Activated CD4-positive, alpha-beta T cell treated with anti-CD3 and anti-CD28 coated beads, Interleukin-2, amount 50 U/mL, for 4 hours (primary cell): ENCODE data around the gene MS4A6E.
"Not testable (repeated sequence)": the region's sequence is repeated elsewhere in the genome, so short reads cannot be mapped to it uniquely, and the experiment has no call there.

Experiments used
- DNase-seq, 2 experiments: peaks; one replicate each; pipeline ENCODE4 v3.0.0-alpha.2; 2020

The MS4A6E gene, protein sequence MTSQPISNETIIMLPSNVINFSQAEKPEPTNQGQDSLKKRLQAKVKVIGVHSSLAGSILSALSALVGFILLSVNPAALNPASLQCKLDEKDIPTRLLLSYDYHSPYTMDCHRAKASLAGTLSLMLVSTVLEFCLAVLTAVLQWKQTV

DNA sequence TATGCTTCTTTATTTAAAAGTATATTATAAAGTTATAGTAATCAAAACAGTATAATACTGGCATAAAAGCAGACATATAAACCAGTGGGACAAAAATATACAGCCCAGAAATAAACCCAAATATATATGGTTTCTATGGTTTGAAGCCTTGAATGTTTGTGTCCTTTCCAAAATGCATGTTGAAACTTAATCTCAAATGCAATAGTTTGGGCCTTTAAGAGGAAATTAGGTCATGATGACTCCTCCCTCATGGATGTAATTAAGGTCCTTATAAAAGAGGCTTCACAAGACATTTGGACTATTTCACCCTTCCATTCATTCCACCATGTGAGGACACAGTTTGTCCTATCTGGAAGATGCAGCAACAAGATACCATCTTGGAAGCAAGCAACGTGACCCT, at the start of gene MS4A6E:
MS4A6E (plus strand) TSS at position 301 of the 400 bp plus-strand sequence. CDS start 7,641 bp downstream, outside the sequence.
- no peak for DNase-seq

DNA sequence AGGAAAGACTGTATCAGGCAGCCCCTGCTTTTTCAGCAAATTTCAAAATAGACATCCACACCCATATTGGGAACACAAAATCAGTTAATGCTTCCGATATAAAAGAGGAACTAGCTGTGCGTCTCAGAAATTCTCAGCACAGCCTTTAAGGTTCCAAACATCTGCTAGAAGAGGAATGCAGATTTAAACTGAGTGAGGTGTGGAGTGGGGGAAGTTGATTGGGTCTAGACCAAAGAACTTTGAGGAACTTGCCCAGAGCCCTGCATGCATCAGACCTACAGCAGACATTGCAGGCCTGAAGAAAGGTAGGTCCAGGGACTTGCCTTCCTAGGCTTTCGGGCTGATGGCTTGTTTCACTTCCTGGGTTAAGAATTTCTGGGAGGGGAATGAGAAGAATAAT, 46.6 kb upstream of the MS4A6E start, which contains the start of gene MS4A4A:
MS4A4A (plus strand) TSS at position 255 of the 400 bp plus-strand sequence; CDS start at position 265, 10 bp downstream.
- DNase-seq: no peak

- no peak for DNase-seq
These were observed 45.6 kb upstream of the MS4A6E start for GRCh38 chr11:60281485-60281884.

DNA sequence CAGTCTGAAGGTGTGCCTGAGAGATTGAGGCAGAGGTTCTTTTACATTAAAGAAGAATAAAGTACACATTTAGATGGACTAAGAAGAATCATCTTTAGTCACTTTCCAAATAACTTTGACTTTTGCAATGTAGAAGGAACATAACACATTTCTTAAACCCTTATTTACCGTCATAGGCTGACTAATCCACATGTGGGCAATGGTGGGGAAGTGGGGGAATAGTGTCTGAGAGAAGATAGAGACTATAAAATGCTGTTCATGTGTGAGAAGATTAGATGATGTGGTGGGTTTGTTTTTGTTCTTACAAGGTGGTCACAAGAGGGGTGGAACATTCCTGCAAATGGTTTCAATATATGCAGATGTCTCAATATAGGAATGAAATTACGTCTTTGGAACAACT, 44.8 kb upstream of the MS4A6E start:
- DNase-seq: no peak

DNA sequence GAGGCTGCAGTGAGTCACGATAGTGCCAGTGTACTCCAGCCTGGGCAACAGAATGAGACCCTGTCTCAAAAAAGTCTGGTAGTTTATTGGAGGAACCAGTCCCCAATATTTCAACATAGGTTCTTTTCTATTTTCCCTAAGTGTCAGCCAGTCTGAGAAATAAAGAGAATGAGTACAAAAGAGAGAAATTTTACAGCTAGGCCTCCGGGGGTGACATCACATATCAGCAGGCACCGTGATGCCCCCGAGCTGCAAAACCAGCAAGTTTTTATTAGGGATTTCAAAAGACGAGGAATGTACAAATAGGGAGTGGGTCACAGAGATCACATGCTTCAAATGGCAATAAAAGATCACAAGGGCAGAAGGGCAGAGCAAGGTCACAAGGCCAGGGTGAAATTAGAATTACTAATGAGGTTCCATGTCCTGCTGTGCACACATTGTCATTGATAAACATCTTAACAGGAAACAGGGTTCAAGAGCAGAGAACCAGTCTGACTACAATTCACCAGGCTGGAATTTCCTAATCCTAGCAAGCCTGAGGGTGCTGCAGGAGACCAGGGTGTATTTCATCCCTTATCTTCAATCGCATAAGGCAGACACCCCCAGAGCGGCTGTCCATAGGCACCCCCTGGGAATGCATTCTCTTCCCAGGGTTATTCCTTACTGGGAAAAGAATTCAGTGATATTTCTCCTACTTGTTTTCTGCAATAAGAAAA, 41.5 kb upstream of the MS4A6E start:
- DNase-seq: not testable (repeated sequence)

DNA sequence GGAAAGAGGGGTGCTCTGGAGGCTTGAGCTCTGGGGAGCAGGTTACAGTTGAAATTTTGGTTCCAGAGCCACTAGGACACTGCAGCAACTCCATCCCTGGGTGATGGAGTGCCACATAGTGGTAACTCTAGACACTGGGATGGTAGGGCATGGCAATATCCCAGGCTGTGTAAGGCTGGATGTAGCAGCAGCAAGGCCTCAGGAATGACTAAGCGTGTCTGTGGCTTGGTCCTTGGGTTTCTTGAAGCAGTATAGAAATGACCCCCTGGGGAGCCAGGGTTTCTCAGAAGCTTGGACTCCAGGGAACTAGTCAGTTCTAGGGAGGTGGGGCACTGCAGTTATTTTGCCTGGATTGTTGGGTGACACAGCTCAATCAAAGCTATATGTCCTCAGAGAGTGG, 38.5 kb upstream of the MS4A6E start:
- DNase-seq: no peak

DNA sequence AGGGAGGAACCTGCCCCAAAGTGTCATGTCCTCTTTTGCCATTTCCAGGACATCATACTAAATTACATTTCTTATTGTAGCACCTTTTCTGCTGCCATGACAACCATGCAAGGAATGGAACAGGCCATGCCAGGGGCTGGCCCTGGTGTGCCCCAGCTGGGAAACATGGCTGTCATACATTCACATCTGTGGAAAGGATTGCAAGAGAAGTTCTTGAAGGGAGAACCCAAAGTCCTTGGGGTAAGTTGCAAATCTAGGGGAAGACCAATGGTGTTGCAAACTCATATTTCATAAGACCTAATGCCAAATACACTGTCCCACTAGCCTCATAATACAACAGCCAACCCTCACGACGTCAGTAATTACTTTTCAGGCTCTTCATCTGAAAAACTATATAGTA, 34.9 kb upstream of the MS4A6E start:
- DNase-seq: no peak

DNA sequence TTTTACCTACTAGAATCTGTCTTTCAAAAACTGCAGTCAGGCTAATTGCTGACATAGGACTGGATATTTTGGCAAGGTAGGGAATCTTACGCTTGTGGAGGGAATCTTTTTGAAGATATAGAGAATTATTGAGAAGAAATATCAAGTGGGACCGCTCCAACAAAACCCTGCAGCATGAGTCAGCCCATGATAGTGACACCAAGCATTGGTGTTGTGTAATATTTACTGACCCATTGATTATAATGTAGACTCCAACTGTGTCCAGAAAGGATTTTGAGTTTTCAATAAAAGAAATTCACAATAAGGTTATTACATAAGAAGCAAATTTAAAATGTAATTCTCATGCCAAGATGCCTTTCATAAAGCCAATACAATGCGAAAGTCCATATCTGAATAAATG, 25.9 kb upstream of the MS4A6E start:
- DNase-seq: no peak

GRCh38 chr11:60301884-60302283, 25.2 kb upstream of the MS4A6E start:
- not testable (repeated sequence) for DNase-seq

DNA sequence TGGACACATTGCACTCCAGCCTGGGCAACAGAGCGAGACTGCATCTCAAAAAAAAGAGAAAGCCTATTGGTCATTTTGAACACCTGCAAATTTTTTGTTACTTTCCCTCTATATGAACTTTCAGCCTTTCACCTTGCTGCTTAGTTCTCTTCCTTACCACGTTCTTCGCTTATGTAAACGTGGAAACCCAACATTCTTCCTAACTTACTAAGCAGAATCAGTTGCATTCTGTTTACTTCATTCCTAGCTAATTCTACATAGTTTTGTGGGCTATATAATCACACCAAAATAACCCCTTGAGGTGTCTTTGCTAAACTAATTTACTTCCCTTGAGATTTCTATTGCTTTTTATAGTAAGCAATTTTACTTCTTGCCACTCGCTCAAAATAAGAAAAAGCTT, 23.4 kb upstream of the MS4A6E start:
- no peak for DNase-seq

DNA sequence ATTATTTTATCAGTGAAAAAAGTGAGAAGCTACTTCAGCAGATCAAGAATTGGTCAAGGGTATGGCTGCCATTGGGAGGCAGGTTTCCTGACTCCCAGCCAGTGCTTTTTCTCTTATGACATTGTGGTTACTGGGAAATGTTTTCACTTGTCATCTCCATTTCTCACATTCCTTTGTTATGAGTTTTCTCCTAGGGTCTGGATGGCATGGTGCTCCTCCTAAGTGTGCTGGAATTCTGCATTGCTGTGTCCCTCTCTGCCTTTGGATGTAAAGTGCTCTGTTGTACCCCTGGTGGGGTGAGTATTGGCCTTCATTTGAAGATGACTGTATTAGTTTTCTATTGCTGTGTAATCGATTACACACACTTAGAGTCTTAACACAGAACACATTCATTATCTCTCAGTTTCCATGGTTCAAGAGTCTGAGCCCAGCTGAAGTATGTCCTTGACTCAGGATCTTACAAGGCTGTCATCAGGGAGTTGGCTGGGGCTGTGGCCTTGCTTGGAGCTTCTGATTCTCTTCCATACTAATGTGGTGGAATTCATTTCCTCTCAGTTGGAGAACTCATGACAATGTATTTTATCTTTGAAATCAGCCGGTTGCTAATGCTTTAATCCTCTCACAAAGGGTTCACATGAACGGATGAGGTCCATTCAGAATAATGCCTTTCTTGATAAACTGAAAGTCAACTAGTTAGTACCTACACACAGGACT, 21.0 kb upstream of the MS4A6E start:
- no peak for DNase-seq

DNA sequence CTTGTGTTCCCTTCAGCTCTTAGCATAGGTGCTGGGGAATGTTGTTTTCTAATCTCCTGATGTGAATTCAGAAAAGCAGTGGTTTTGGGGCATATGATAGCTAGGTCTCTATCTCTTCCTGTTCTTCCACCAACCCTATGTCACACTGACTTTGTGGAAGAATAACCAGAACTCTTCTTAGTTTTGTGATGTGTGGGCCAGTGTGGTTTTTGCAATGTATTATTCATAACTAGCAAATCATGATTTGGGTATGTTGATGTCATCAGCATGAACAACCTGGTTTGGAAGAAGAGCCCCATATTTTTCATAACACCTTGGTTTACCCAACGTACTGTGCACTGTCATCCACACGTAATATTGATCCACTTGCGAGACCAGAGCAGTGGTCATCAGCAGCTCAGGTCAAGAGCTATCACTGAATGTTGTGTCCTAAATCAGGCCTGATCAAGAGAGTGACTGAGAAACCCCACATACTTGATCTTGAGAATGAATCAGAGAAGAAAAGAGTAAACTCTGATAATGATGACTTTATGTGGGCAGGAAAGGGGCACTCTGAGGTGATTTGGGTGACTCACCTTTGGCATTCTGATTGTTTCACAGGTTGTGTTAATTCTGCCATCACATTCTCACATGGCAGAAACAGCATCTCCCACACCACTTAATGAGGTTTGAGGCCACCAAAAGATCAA, 19.4 kb upstream of the MS4A6E start:
- no peak for DNase-seq

DNA sequence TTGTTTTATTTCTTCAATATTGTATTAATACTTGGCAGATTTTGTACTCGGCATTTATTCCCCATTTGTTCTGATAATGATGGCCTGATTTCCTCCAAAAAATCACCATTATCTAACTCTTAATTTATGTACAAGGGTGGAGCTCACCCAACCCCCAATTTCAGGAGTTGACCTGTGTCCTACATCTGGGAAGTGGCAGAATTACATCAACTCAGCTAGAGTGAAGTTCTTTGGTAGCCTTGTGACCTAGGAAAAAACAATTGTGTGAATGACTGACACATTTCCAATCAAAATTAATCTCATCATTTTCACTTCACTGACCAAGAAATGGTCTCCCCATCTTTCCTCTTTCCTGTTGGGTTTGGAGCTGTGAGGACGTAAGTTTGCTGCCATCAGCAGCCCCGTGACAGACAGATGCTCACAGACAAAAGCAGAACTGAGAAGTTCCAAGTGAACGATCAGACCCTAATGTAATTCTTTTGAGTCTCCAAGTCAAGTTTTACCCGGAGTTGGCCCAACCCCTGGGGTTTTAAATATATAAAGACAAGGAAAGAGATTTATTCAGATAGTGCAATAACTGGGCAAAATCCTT, 16.6 kb upstream of the MS4A6E start:
- DNase-seq: no peak

GRCh38 chr11:60314635-60315321, 12.3 kb upstream of the MS4A6E start:
- DNase-seq: no peak

GRCh38 chr11:60315871-60316270, 11.2 kb upstream of the MS4A6E start:
- no peak for DNase-seq

GRCh38 chr11:60316317-60316716, 10.7 kb upstream of the MS4A6E start:
- DNase-seq: no peak

- DNase-seq: no peak
These were observed 8.3 kb upstream of the MS4A6E start for GRCh38 chr11:60318726-60319125.

DNA sequence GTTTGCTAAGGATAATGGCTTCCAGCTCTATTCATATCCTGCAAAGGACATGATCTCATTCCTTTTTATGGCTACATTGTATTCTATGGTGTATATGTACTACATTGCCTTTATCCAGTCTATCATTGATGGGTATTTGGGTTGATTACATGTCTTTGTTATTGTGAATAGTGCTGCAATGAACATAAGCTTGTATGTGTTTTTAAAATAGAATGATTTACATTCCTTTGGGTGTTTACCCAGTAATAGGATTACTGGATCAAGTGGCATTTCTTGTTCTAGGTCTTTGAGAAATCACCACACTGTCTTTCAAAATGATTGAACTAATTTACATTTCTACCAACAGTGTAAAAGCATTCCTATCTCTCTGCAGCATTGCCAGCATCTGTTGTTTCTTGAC, 6.0 kb upstream of the MS4A6E start:
- no peak for DNase-seq

DNA sequence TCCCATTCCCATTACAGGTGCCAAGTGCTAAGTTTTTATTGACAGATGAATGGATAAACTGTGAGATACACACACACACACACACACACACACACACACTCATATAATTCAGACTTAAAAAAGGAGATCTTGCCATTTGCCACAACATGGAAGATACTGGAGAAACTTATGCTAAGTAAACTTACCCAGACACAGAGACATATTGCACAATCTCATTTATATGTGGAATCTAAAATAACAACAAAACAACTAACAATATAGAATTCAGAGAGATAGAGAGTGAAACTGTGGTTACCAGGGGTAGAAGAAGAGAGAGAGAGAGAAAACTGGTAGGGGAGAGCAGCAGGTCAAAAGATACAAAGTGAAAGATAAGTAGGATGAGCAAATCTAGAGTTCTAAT, 1.4 kb downstream of the MS4A6E start:
- DNase-seq: no peak

DNA sequence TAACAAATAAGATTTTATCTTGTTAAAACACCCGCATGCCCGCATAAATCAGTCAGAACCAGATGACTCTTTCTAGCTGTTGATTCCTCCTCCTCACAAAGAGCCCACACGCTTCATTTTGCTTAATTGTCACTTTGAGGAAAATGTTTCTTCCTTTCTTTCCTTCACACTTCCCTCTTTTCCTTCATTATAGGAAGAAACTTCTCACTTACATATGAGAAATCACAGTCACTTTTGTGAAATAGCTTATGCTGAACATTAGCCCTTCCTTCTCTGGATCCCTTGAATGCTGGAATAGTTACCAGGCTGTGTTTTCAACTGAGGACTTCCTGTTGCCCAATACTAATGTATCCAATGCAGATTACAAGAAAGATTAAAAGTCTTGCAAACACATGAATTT, 5.8 kb downstream of the MS4A6E start:
- no peak for DNase-seq

GRCh38 chr11:60334005-60334620, 7.1 kb downstream of the MS4A6E start:
- peak; percentile 37 to 57 for DNase-seq
